GM12873 (cell line): ENCODE results near the gene SESTD1.

Experiments used
- CTCF ChIP-seq: IDR thresholded peaks from 2 replicates; pipeline ENCODE4 v1.5.1; 2012; ENCODE audit warnings: low read depth, mild to moderate bottlenecking, moderate library complexity, low read length, control low read depth; ENCODE audit not compliant: insufficient read depth; ENCODE audit errors: missing control alignments

Gene SESTD1

GRCh38 chr2:179263446-179264367 lies 925 bp downstream of the SESTD1 start:
- no peak for TF ChIP-seq CTCF

GRCh38 chr2:179263015-179263414 lies 1.6 kb downstream of the SESTD1 start:
- no peak for TF ChIP-seq CTCF

DNA sequence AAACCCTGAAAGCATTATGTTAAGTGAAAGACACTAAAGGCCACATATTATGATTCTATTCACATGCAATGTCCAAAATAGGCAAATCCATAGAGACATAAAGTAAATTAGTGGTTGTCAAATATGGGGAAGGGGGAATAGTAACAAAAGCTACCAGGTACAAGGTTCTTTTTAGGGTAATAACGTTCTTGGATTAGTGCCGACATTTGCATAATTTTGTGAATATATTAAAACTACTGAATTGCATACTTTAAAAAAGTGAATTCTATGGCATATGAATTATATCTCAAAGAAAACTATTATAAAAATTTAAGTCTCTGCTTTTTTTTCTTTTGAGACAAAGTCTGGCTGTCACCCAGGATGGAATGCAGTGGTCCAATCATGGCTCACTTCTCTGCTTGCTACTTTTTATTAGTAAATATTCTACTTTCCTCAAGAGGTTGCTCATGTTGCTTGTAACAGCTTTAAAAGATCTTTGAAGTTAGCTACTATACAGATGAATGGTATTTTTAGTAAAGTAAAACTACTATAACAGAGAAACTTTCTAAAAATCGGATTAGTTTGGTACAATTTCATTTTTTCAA lies 2.5 kb downstream of the SESTD1 start:
- TF ChIP-seq CTCF, result no peak

DNA sequence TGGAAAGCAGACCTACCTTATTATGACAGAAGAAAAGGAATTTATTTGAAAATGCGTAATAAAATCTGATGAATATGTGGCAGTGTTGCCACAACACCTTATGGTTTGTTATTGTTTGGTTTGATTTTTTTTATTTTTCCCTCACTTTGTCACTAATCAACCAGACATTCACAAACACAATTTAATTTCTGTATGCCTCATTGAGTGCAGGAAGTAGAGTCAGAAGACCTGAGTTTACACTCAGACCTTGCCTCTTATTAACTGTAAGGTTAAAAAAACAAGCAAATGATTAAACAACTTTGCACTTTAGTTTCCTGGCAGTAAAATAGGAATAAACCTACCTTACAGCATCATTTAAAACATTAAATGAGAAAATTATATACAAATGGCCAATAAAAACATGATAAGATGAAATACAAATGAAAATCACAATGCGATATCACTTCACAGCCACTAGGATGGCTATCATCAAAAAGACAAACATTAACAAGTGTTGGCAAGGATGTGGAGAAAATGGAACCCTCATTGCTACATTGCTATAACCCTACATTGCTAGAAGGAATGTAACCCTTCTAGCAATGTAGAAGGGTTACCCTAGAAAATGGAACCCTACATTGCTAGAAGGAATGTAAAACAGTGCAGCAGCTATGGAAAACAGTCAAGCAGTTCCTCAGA lies 3.3 kb downstream of the SESTD1 start:
- no peak for TF ChIP-seq CTCF

GRCh38 chr2:179260224-179260623 lies 4.4 kb downstream of the SESTD1 start:
- TF ChIP-seq CTCF, result no peak

DNA sequence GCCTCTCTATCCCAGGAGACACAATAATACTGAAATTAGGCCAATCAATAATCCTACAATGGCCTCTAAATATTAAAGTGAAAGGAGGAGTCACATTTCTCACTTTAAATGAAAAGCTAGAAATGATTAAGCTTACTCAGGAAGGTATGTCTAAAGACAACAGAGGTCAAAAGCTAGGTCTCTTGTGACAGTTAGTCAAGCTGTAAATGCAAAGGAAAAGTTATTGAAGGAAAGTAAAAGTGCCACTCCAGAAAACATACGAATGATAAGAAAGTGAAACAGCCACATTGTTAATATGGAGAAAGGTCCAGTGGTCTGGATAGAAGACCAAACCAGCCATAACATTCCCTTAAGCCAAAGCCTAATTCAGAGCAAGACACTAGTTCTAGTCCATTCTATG lies 9.5 kb downstream of the SESTD1 start:
- TF ChIP-seq CTCF, result no peak

- no peak for TF ChIP-seq CTCF
Observed at GRCh38 chr2:179253226-179253625, 11.4 kb downstream of the SESTD1 start.
